CD4-positive, alpha-beta T cell (primary cell): Measurements from ENCODE around the gene PCLO. TPM values are rescaled to one million over a fixed set of nuclear protein-coding genes. Genes with fewer than 3 reads are reported as not detected.

Source experiments
- ATAC-seq: fragments of 200-7000 bp; cut with Tn5 transposase; one replicate; pipeline ENCODE4 v1.10.0; 2022; ENCODE audit warnings: mild to moderate bottlenecking; ENCODE audit not compliant: poor library complexity
- CTCF ChIA-PET: fragments of 350-600 bp; sonication (Branson Sonifier 250); formaldehyde crosslinking; loops from one replicate; lab custom pipeline; 2021; ENCODE audit warnings: antibody characterized with exemption, inconsistent platforms; lab: Charles Lee
- POLR2A ChIA-PET: fragments of 350-600 bp; sonication (Branson Sonifier 250); formaldehyde crosslinking; loops from one replicate; lab custom pipeline; 2021; ENCODE audit warnings: antibody characterized with exemption, inconsistent platforms; lab: Charles Lee
- DNase-seq, 14 experiments: peaks; one replicate each; pipeline ENCODE4 v3.0.0-alpha.2; 2013 to 2020; ENCODE audit warnings: mixed read lengths in 2 of 14
- H3K27ac ChIP-seq, 2 donors: one replicate each; pipeline versions ENCODE4 v1.5.1 to v1.7.0; 2013; ENCODE audit warnings: low read length in 2 of 2, low read depth in 1 of 2, mild to moderate bottlenecking in 1 of 2
- H3K27me3 ChIP-seq, 2 experiments: 1 replicate in 1 of 2; 2 replicates in 1 of 2; pipeline versions ENCODE4 v1.6.1 to v1.7.0; 2013; ENCODE audit warnings: low read length in 2 of 2, control low read depth in 1 of 2, mild to moderate bottlenecking in 1 of 2, moderate library complexity in 1 of 2; ENCODE audit not compliant: insufficient read depth in 2 of 2, control insufficient read depth in 1 of 2
- H3K36me3 ChIP-seq: one replicate; pipeline ENCODE4 v1.6.1; 2013; ENCODE audit warnings: low read length, control low read depth; ENCODE audit not compliant: insufficient read depth
- H3K4me1 ChIP-seq: one replicate; pipeline ENCODE4 v1.6.1; 2013; ENCODE audit warnings: low read length, control low read depth; ENCODE audit not compliant: insufficient read depth
- H3K4me3 ChIP-seq: one replicate; pipeline ENCODE4 v1.5.1; 2013; ENCODE audit warnings: mild to moderate bottlenecking, low read length, moderate library complexity
- H3K9me3 ChIP-seq, 2 experiments: 1 replicate in 1 of 2; 2 replicates in 1 of 2; pipeline versions ENCODE4 v1.6.1 to v1.7.0; 2013; ENCODE audit warnings: low read length in 2 of 2, mild to moderate bottlenecking in 2 of 2, control low read depth in 1 of 2, moderate library complexity in 1 of 2; ENCODE audit not compliant: control insufficient read depth in 1 of 2, insufficient read depth in 1 of 2
- H3K27ac Mint-ChIP-seq: one replicate; pipeline ENCODE4 v1.8.0; 2020; ENCODE audit warnings: mixed read lengths
- H3K27me3 Mint-ChIP-seq: one replicate; pipeline ENCODE4 v1.8.0; 2021; ENCODE audit warnings: mixed read lengths
- H3K36me3 Mint-ChIP-seq: one replicate; pipeline ENCODE4 v1.8.0; 2021; ENCODE audit warnings: low read depth, mixed read lengths
- H3K4me1 Mint-ChIP-seq: one replicate; pipeline ENCODE4 v1.8.0; 2021; ENCODE audit warnings: low read depth, mixed read lengths
- H3K4me3 Mint-ChIP-seq: one replicate; pipeline ENCODE4 v1.8.0; 2020; ENCODE audit warnings: mild to moderate bottlenecking, mixed read lengths
- H3K9me3 Mint-ChIP-seq: one replicate; pipeline ENCODE4 v1.8.0; 2020; ENCODE audit warnings: mixed read lengths
- CTCF ChIP-seq: fragments of 200-600 bp; IDR thresholded peaks from one replicate; pipeline ENCODE4 v1.8.0; 2022; ENCODE audit warnings: antibody characterized with exemption, mild to moderate bottlenecking
- intact Hi-C, 2 experiments: fragments of 100-400 bp; cut with DNase I in 1 of 2; cut with micrococcal nuclease in 1 of 2; formaldehyde crosslinking; loops; one replicate each; pipeline versions ENCODE4 v1.15.1 to v1.9.0; 2023 to 2025; cut with DNase I, micrococcal nuclease
- total RNA-seq, 174 experiments: library from RNA in 2 of 174; stranded (reverse) in 2 of 174; gene quantifications; one replicate each; pipeline ENCODE4 v1.2.3 and lab custom pipeline; 2021 to 2026

PCLO gene
- total RNA-seq, 2 experiments from 2014 or later = not detected

- no peak overlapping the region for H3K4me3 ChIP-seq
- DNase-seq (no peak), ATAC-seq (no peak)
- H3K4me3 Mint-ChIP-seq = no peak overlapping the region
- ChIA-PET POLR2A (no interaction called here), CTCF (no interaction called here)
- peaks cover 0 to 14% of the 10 kb centered on the region in 2 experiments for H3K9me3 ChIP-seq
- no peaks in the 10 kb centered on the region for H3K27me3 ChIP-seq
- no peaks in the 10 kb centered on the region for H3K36me3 Mint-ChIP-seq
- H3K27ac ChIP-seq = no peak overlapping the region
- no peak for TF ChIP-seq CTCF
- H3K27ac Mint-ChIP-seq = no peak overlapping the region
- intact Hi-C loops = no loop called here
- no peaks in the 10 kb centered on the region for H3K27me3 Mint-ChIP-seq
- H3K9me3 Mint-ChIP-seq = peaks cover 5% of the 10 kb centered on the region
- H3K4me1 ChIP-seq = no peaks in the 10 kb centered on the region
- H3K4me1 Mint-ChIP-seq = no peaks in the 10 kb centered on the region
- H3K36me3 ChIP-seq = no peaks in the 10 kb centered on the region
Measured at GRCh38 chr7:83153419-83153818, 9.3 kb downstream of the PCLO start.

GRCh38 chr7:83150310-83150709 lies 12.4 kb downstream of the PCLO start:
- intact Hi-C loops = no loop called here
- Histone ChIP-seq H3K4me3 (no peak overlapping the region), H3K9me3 (peaks cover 0 to 11% of the 10 kb centered on the region in 2 experiments), H3K27me3 (no peaks in the 10 kb centered on the region), H3K4me1 (no peaks in the 10 kb centered on the region), H3K36me3 (no peaks in the 10 kb centered on the region), H3K27ac (no peak overlapping the region)
- H3K9me3 Mint-ChIP-seq = peaks cover 5% of the 10 kb centered on the region
- no peaks in the 10 kb centered on the region for H3K27me3 Mint-ChIP-seq
- H3K36me3 Mint-ChIP-seq = no peaks in the 10 kb centered on the region
- ATAC-seq = no peak
- no peak for DNase-seq
- H3K4me1 Mint-ChIP-seq = no peaks in the 10 kb centered on the region
- no peak overlapping the region for H3K27ac Mint-ChIP-seq
- POLR2A ChIA-PET = no interaction called here
- H3K4me3 Mint-ChIP-seq = no peak overlapping the region
- CTCF ChIA-PET = no interaction called here
- TF ChIP-seq CTCF = no peak

- no peak for DNase-seq
- H3K36me3 Mint-ChIP-seq = no peaks in the 10 kb centered on the region
- CTCF ChIA-PET = no interaction called here
- no peak for ATAC-seq
- Histone ChIP-seq H3K27ac (no peak overlapping the region), H3K36me3 (no peaks in the 10 kb centered on the region), H3K9me3 (peaks cover 0 to 4% of the 10 kb centered on the region in 2 experiments), H3K27me3 (no peaks in the 10 kb centered on the region), H3K4me1 (no peaks in the 10 kb centered on the region), H3K4me3 (no peak overlapping the region)
- H3K4me3 Mint-ChIP-seq = no peak overlapping the region
- POLR2A ChIA-PET = no interaction called here
- peaks cover 1% of the 10 kb centered on the region for H3K9me3 Mint-ChIP-seq
- H3K4me1 Mint-ChIP-seq = no peaks in the 10 kb centered on the region
- intact Hi-C loops = no loop called here
- H3K27ac Mint-ChIP-seq = no peak overlapping the region
- TF ChIP-seq CTCF = no peak
- H3K27me3 Mint-ChIP-seq = no peaks in the 10 kb centered on the region
Measured at GRCh38 chr7:83149466-83149865, 13.2 kb downstream of the PCLO start.
